Neuronal stem cell (in vitro differentiated cells): ENCODE results near the gene INSM2.

ENCODE experiments used
- DNase-seq: peaks from one replicate; pipeline ENCODE4 v3.0.0-alpha.2; 2013; ENCODE audit warnings: low spot score
- H2AFZ ChIP-seq: one replicate; pipeline ENCODE4 v1.6.1; 2013; ENCODE audit warnings: mild to moderate bottlenecking, low read length, inconsistent platforms
- H2AK5ac ChIP-seq: 2 replicates; pipeline ENCODE4 v1.6.1; 2013; ENCODE audit warnings: low read depth, mild to moderate bottlenecking, inconsistent platforms, low read length, moderate library complexity, mixed read lengths
- H2BK120ac ChIP-seq: 2 replicates; pipeline ENCODE4 v1.6.1; 2013; ENCODE audit warnings: low read depth, mild to moderate bottlenecking, inconsistent platforms, low read length, moderate library complexity, mixed read lengths
- H2BK12ac ChIP-seq: one replicate; pipeline ENCODE4 v1.6.1; 2013; ENCODE audit warnings: low read length, inconsistent platforms
- H2BK15ac ChIP-seq: 2 replicates; pipeline ENCODE4 v1.6.1; 2013; ENCODE audit warnings: mild to moderate bottlenecking, low read length, inconsistent platforms, mixed read lengths
- H2BK5ac ChIP-seq: one replicate; pipeline ENCODE4 v1.6.1; 2013; ENCODE audit warnings: inconsistent platforms, mild to moderate bottlenecking, low read length, moderate library complexity
- H3K14ac ChIP-seq: one replicate; pipeline ENCODE4 v1.6.1; 2013; ENCODE audit warnings: low read length, inconsistent platforms
- H3K18ac ChIP-seq: 2 replicates; pipeline ENCODE4 v1.6.1; 2013; ENCODE audit warnings: low read length, inconsistent platforms
- H3K23ac ChIP-seq: 2 replicates; pipeline ENCODE4 v1.6.1; 2013; ENCODE audit warnings: low read depth, mild to moderate bottlenecking, mixed read lengths, low read length, inconsistent platforms; ENCODE audit not compliant: poor library complexity
- H3K27ac ChIP-seq: replicated peaks from 3 replicates; pipeline ENCODE4 v1.5.1; 2013; ENCODE audit warnings: low read length, inconsistent platforms
- H3K27me3 ChIP-seq, 3 experiments: 2 replicates each; pipeline ENCODE4 v1.6.1; 2013; ENCODE audit warnings: low read length in 3 of 3, mild to moderate bottlenecking in 2 of 3, inconsistent platforms in 1 of 3, low read depth in 1 of 3, mixed read lengths in 1 of 3, moderate library complexity in 1 of 3; ENCODE audit not compliant: control insufficient read depth in 3 of 3, insufficient read depth in 3 of 3
- H3K36me3 ChIP-seq, 2 donors: replicated peaks in 1 of 2; 2 replicates each; pipeline ENCODE4 v1.6.1; 2013; ENCODE audit warnings: low read length in 2 of 2; ENCODE audit not compliant: control insufficient read depth in 2 of 2, insufficient read depth in 2 of 2
- H3K4ac ChIP-seq: 2 replicates; pipeline ENCODE4 v1.6.1; 2013; ENCODE audit warnings: inconsistent platforms, mild to moderate bottlenecking, low read length, moderate library complexity
- H3K4me1 ChIP-seq, 2 donors: 1 replicate in 1 of 2; 2 replicates in 1 of 2; pipeline ENCODE4 v1.6.1; 2013; ENCODE audit warnings: low read length in 2 of 2, low read depth in 1 of 2; ENCODE audit not compliant: control insufficient read depth in 2 of 2, insufficient read depth in 1 of 2
- H3K4me2 ChIP-seq: one replicate; pipeline ENCODE4 v1.6.1; 2013; ENCODE audit warnings: mild to moderate bottlenecking, low read length, inconsistent platforms; ENCODE audit not compliant: insufficient read depth, poor library complexity, severe bottlenecking
- H3K4me3 ChIP-seq, 2 donors: 2 replicates each; pipeline ENCODE4 v1.5.1; 2013; ENCODE audit warnings: low read length in 2 of 2, mild to moderate bottlenecking in 2 of 2, inconsistent platforms in 1 of 2, moderate library complexity in 1 of 2
- H3K79me1 ChIP-seq: one replicate; pipeline ENCODE4 v1.6.1; 2013; ENCODE audit warnings: low read depth, mild to moderate bottlenecking, inconsistent platforms, low read length, moderate library complexity
- H3K9ac ChIP-seq: one replicate; pipeline ENCODE4 v1.6.1; 2013; ENCODE audit warnings: mild to moderate bottlenecking, low read depth, low read length, inconsistent platforms; ENCODE audit not compliant: poor library complexity
- H3K9me3 ChIP-seq, 2 donors: replicated peaks in 1 of 2; 2 replicates each; pipeline versions ENCODE3 to v1.6.1; 2013; ENCODE audit warnings: low read length in 2 of 2, mild to moderate bottlenecking in 2 of 2, inconsistent platforms in 1 of 2, low read depth in 1 of 2, mixed read lengths in 1 of 2, moderate library complexity in 1 of 2; ENCODE audit not compliant: control insufficient read depth in 2 of 2, insufficient read depth in 1 of 2
- H4K8ac ChIP-seq: one replicate; pipeline ENCODE4 v1.6.1; 2013; ENCODE audit warnings: low read depth, mild to moderate bottlenecking, inconsistent platforms, low read length, moderate library complexity
- H4K91ac ChIP-seq: one replicate; pipeline ENCODE4 v1.6.1; 2013; ENCODE audit warnings: low read length, low read depth, mild to moderate bottlenecking, inconsistent platforms; ENCODE audit not compliant: poor library complexity
- WGBS, 2 donors: extraction: QIAGEN DNeasy Blood & Tissue Kit; methylation state at CpG; one replicate each; pipeline ENCODE4 v1.1.7; 2013; ENCODE audit warnings: missing lambda C conversion rate in 2 of 2, mixed read lengths in 1 of 2; ENCODE audit not compliant: insufficient read length in 2 of 2, insufficient replicate concordance in 1 of 2; ENCODE audit errors: extremely low coverage in 2 of 2; 5-methylcytosine and 5-hydroxymethylcytosine counted together

INSM2 gene

GRCh38 chr14:35571598-35571997, 37.6 kb downstream of the INSM2 start:
- Histone ChIP-seq H2BK12ac (no peak overlapping the region), H3K27ac (no peak overlapping the region), H4K91ac (no peak overlapping the region), H3K4me1 (no peaks in the 10 kb centered on the region), H3K4me2 (no peak overlapping the region), H2BK5ac (no peak overlapping the region), H2BK15ac (no peak overlapping the region), H2BK120ac (no peak overlapping the region), H3K18ac (no peak overlapping the region), H3K36me3 (no peaks in the 10 kb centered on the region), H2AK5ac (no peak overlapping the region), H3K9me3 (no peaks in the 10 kb centered on the region), H3K14ac (no peak overlapping the region), H3K4me3 (no peak overlapping the region), H3K4ac (no peak overlapping the region), H3K9ac (no peak overlapping the region), H4K8ac (no peak overlapping the region), H3K23ac (no peak overlapping the region), H2AFZ (no peak overlapping the region), H3K79me1 (no peaks in the 10 kb centered on the region), H3K27me3 (no peaks in the 10 kb centered on the region)
- no peak for DNase-seq
- no CpG with 5 or more reads among the region's 8 CpGs for WGBS, 2 donors

- no peak overlapping the region for H3K4ac ChIP-seq
- no peak overlapping the region for H3K4me2 ChIP-seq
- H2BK5ac ChIP-seq, result no peak overlapping the region
- H2AK5ac ChIP-seq, result no peak overlapping the region
- H3K23ac ChIP-seq, result no peak overlapping the region
- no peak overlapping the region for H2AFZ ChIP-seq
- no peak overlapping the region for H3K18ac ChIP-seq
- no peak overlapping the region for H3K4me3 ChIP-seq
- H3K27me3 ChIP-seq, result no peaks in the 10 kb centered on the region
- no peaks in the 10 kb centered on the region for H3K79me1 ChIP-seq
- H3K4me1 ChIP-seq, result no peaks in the 10 kb centered on the region
- no peak overlapping the region for H4K8ac ChIP-seq
- H3K14ac ChIP-seq, result no peak overlapping the region
- no peak overlapping the region for H3K27ac ChIP-seq
- H3K36me3 ChIP-seq, result no peaks in the 10 kb centered on the region
- no peak overlapping the region for H2BK120ac ChIP-seq
- DNase-seq, result no peak
- no peak overlapping the region for H4K91ac ChIP-seq
- no peak overlapping the region for H2BK15ac ChIP-seq
- no CpG with 5 or more reads among the region's 2 CpGs for WGBS, 2 donors
- H3K9ac ChIP-seq, result no peak overlapping the region
- no peaks in the 10 kb centered on the region for H3K9me3 ChIP-seq
- no peak overlapping the region for H2BK12ac ChIP-seq
These were observed 39.9 kb downstream of the INSM2 start for GRCh38 chr14:35573911-35574310.

- H3K14ac ChIP-seq, result no peak overlapping the region
- no peak overlapping the region for H3K18ac ChIP-seq
- H2BK120ac ChIP-seq, result no peak overlapping the region
- no peaks in the 10 kb centered on the region for H3K27me3 ChIP-seq
- H2BK5ac ChIP-seq, result no peak overlapping the region
- H2BK12ac ChIP-seq, result no peak overlapping the region
- no peak overlapping the region for H3K4me2 ChIP-seq
- no peaks in the 10 kb centered on the region for H3K4me1 ChIP-seq
- no peak overlapping the region for H3K23ac ChIP-seq
- no peak overlapping the region for H3K9ac ChIP-seq
- H3K79me1 ChIP-seq, result no peaks in the 10 kb centered on the region
- H4K8ac ChIP-seq, result no peak overlapping the region
- H3K4ac ChIP-seq, result no peak overlapping the region
- DNase-seq, result no peak
- no peak overlapping the region for H2BK15ac ChIP-seq
- H4K91ac ChIP-seq, result no peak overlapping the region
- no peaks in the 10 kb centered on the region for H3K9me3 ChIP-seq
- no peak overlapping the region for H2AK5ac ChIP-seq
- H3K27ac ChIP-seq, result no peak overlapping the region
- no peak overlapping the region for H3K4me3 ChIP-seq
- H3K36me3 ChIP-seq, result no peaks in the 10 kb centered on the region
- no peak overlapping the region for H2AFZ ChIP-seq
These were observed 42.3 kb downstream of the INSM2 start for GRCh38 chr14:35576260-35576659.

- Histone ChIP-seq H3K9ac (no peak overlapping the region), H4K8ac (no peak overlapping the region), H2BK12ac (no peak overlapping the region), H2AFZ (no peak overlapping the region), H2BK15ac (no peak overlapping the region), H3K27ac (no peak overlapping the region), H3K14ac (no peak overlapping the region), H3K4me2 (no peak overlapping the region), H3K79me1 (no peaks in the 10 kb centered on the region), H3K9me3 (no peaks in the 10 kb centered on the region), H3K4ac (no peak overlapping the region), H4K91ac (no peak overlapping the region), H3K36me3 (no peaks in the 10 kb centered on the region), H3K4me3 (no peak overlapping the region), H3K4me1 (no peaks in the 10 kb centered on the region), H3K18ac (no peak overlapping the region), H3K23ac (no peak overlapping the region), H3K27me3 (no peaks in the 10 kb centered on the region), H2BK120ac (no peak overlapping the region), H2AK5ac (no peak overlapping the region), H2BK5ac (no peak overlapping the region)
- no peak for DNase-seq
- WGBS, 2 donors, result no CpG with 5 or more reads among the region's 1 CpG
These were observed 42.9 kb downstream of the INSM2 start for GRCh38 chr14:35576856-35577255.
